B cell (primary cell): ENCODE data around the gene TUBB4A.

ENCODE experiments used
- CTCF ChIP-seq: fragments of 200-600 bp; IDR thresholded peaks from one replicate; pipeline ENCODE4 v1.8.0; 2022; ENCODE audit warnings: antibody characterized with exemption, mild to moderate bottlenecking
- EZH2 ChIP-seq: IDR thresholded peaks from 2 replicates; pipeline ENCODE4 v1.6.1; 2012; ENCODE audit warnings: borderline replicate concordance, low read depth, mild to moderate bottlenecking, moderate library complexity, low read length; ENCODE audit not compliant: insufficient read depth, poor library complexity, severe bottlenecking

- TF ChIP-seq CTCF (no peak), EZH2 (no peak)
These were observed 27.9 kb upstream of the TUBB4A start for GRCh38 chr19:6529937-6530385.
